Motor neuron (in vitro differentiated cells): ENCODE data around the gene CELA3B. TPM values are rescaled to one million over a fixed set of nuclear protein-coding genes. Genes with fewer than 3 reads are reported as not detected.
A peak's percentile ranks its signal among the peaks of the same experiment; 100 is the strongest.
"Not testable (repeated sequence)": the region's sequence is repeated elsewhere in the genome, so short reads cannot be mapped to it uniquely, and the experiment has no call there.

Experiments
- ATAC-seq, 8 experiments: fragments of 200-7000 bp; cut with Tn5 transposase; replicated peaks in 6 of 8; 2 replicates each; pipeline ENCODE4 v1.8.0; 2021; ENCODE audit warnings: mild to moderate bottlenecking in 8 of 8, moderate library complexity in 8 of 8
- H3K27ac ChIP-seq, 2 donors: fragments of 250-450 bp; sonication (Bioruptor Pico); 2 replicates each; pipeline ENCODE4 v1.9.0; 2021; ENCODE audit warnings: antibody characterized with exemption in 2 of 2, mild to moderate bottlenecking in 2 of 2, moderate library complexity in 1 of 2
- H3K4me1 ChIP-seq, 2 donors: fragments of 250-450 bp; sonication (Bioruptor Pico); replicated peaks in 1 of 2; 2 replicates each; pipeline ENCODE4 v1.6.1; 2021; ENCODE audit warnings: antibody characterized with exemption in 2 of 2, mild to moderate bottlenecking in 2 of 2, moderate library complexity in 1 of 2
- H3K4me3 ChIP-seq, 5 donors: fragments of 250-450 bp; sonication (Bioruptor Pico); 2 replicates each; pipeline ENCODE4 v1.9.0; 2021; ENCODE audit warnings: antibody characterized with exemption in 5 of 5, mild to moderate bottlenecking in 5 of 5, moderate library complexity in 4 of 5
- WGBS, 10 experiments: fragments of 450-650 bp; shearing (Covaris generic); methylation state at CpG; one replicate each; pipeline ENCODE4 v1.0.0; 2022; 5-methylcytosine and 5-hydroxymethylcytosine counted together
- in situ Hi-C, 9 experiments: fragments of 400-800 bp; cut with MboI; loops; one replicate each; pipeline ENCODE4 v1.15.0; 2021; ENCODE audit warnings: low sequenced_read_pairs in 9 of 9, low pct_unique_long_range_greater_than_20kb in 2 of 9; ENCODE audit not compliant: unreplicated experiment in 9 of 9
- total RNA-seq, 8 experiments: library from RNA; unstranded; fragments of 300-600 nt; gene quantifications; 2 replicates each; pipeline versions ENCODE4 v1.2.3 to v1.2.4, GENCODE V29; 2022

The CELA3B gene
- total RNA-seq, 8 experiments from 2014 or later, result not detected

GRCh38 chr1:21994716-21995115 is 17.9 kb downstream of the CELA3B start:
- WGBS, 10 experiments, result 54 to 100% (median 95%) methylated on average over 1 to 8 of the region's 8 CpGs; no CpG with 5 or more reads in 3 of the 10 experiments
- ATAC-seq, H3K4me1 ChIP-seq, H3K27ac ChIP-seq, H3K4me3 ChIP-seq, in situ Hi-C loops: not testable (repeated sequence)

GRCh38 chr1:21996663-21996970 is 19.8 kb downstream of the CELA3B start:
- ATAC-seq, result peak in 2 of 8 experiments; percentile 13 to 39
- H3K27ac ChIP-seq, in situ Hi-C loops, H3K4me1 ChIP-seq, H3K4me3 ChIP-seq: not testable (repeated sequence)
- no CpG with 5 or more reads among the region's 3 CpGs for WGBS, 10 experiments

GRCh38 chr1:21997891-21998623 is 21.2 kb downstream of the CELA3B start:
- in situ Hi-C loops, H3K4me1 ChIP-seq, ATAC-seq, H3K27ac ChIP-seq, H3K4me3 ChIP-seq: not testable (repeated sequence)
- 33 to 93% (median 80%) methylated on average over 1 to 8 of the region's 9 CpGs; no CpG with 5 or more reads in 3 of the 10 experiments for WGBS, 10 experiments

- in situ Hi-C loops, H3K4me1 ChIP-seq, ATAC-seq, H3K27ac ChIP-seq, H3K4me3 ChIP-seq: not testable (repeated sequence)
- 68 to 100% (median 80%) methylated on average over 1 to 3 of the region's 15 CpGs; no CpG with 5 or more reads in 7 of the 10 experiments for WGBS, 10 experiments
Observed at GRCh38 chr1:21998624-21999294, 21.9 kb downstream of the CELA3B start.

- H3K27ac ChIP-seq, H3K4me1 ChIP-seq, H3K4me3 ChIP-seq, in situ Hi-C loops: not testable (repeated sequence)
- peak in 1 of 8 experiments; percentile 71 for ATAC-seq
- WGBS, 10 experiments, result 20 to 90% (median 71%) methylated on average over 1 to 6 of the region's 7 CpGs; no CpG with 5 or more reads in 5 of the 10 experiments
Observed at GRCh38 chr1:21999645-22000044, 22.8 kb downstream of the CELA3B start.

- 0 to 83% (median 73%) methylated on average over 1 to 4 of the region's 5 CpGs; no CpG with 5 or more reads in 7 of the 10 experiments for WGBS, 10 experiments
- H3K27ac ChIP-seq, result no peak within 1 kb of the TSS
Observed at GRCh38 chr1:22001409-22001808, 24.6 kb downstream of the CELA3B start, which contains the start of gene CELA3A. Gene CELA3A, plus strand, starts transcription at chr1:22001657. Its CDS starts 18 bp downstream, at chr1:22001675.

GRCh38 chr1:22002461-22002860 is 25.6 kb downstream of the CELA3B start:
- H3K27ac ChIP-seq, H3K4me1 ChIP-seq, in situ Hi-C loops, H3K4me3 ChIP-seq, ATAC-seq: not testable (repeated sequence)
- no CpG with 5 or more reads among the region's 5 CpGs for WGBS, 10 experiments

More at GRCh38 chr1:22001409-22001808, 24.6 kb downstream of the CELA3B start, which contains the start of gene CELA3A:
- H3K4me1 ChIP-seq, result no peaks in the 10 kb centered on the region
- no peak for ATAC-seq
- in situ Hi-C loops, result no loop called here
- H3K4me3 ChIP-seq, result no peak within 1 kb of the TSS

GRCh38 chr1:22002875-22003274 is 26.1 kb downstream of the CELA3B start:
- H3K4me1 ChIP-seq, in situ Hi-C loops: not testable (repeated sequence)

GRCh38 chr1:22003959-22004358 is 27.1 kb downstream of the CELA3B start:
- 57 to 100% (median 83%) methylated on average over 1 of the region's 3 CpGs; no CpG with 5 or more reads in 5 of the 10 experiments for WGBS, 10 experiments
- H3K4me3 ChIP-seq, in situ Hi-C loops, ATAC-seq, H3K4me1 ChIP-seq, H3K27ac ChIP-seq: not testable (repeated sequence)

More at GRCh38 chr1:22002875-22003274, 26.1 kb downstream of the CELA3B start:
- H3K4me3 ChIP-seq, ATAC-seq, H3K27ac ChIP-seq: not testable (repeated sequence)
- WGBS, 10 experiments, result 60 to 91% (median 80%) methylated on average over 1 to 4 of the region's 8 CpGs; no CpG with 5 or more reads in 3 of the 10 experiments

GRCh38 chr1:22005261-22006149 is 28.7 kb downstream of the CELA3B start:
- peak in 6 of 8 experiments; percentile 8 to 96 (median 54) for ATAC-seq
- H3K27ac ChIP-seq, H3K4me3 ChIP-seq, H3K4me1 ChIP-seq, in situ Hi-C loops: not testable (repeated sequence)
- WGBS, 10 experiments, result 0 to 89% (median 70%) methylated on average over 2 to 14 of the region's 18 CpGs; no CpG with 5 or more reads in 3 of the 10 experiments

- H3K4me1 ChIP-seq, H3K27ac ChIP-seq, H3K4me3 ChIP-seq, in situ Hi-C loops: not testable (repeated sequence)
- ATAC-seq, result peak in 5 of 8 experiments; percentile 83 to 97 (median 86)
- WGBS, 10 experiments, result 0 to 40% methylated on average over 1 of the region's 13 CpGs; no CpG with 5 or more reads in 8 of the 10 experiments
Observed at GRCh38 chr1:22006736-22007135, 29.9 kb downstream of the CELA3B start.

GRCh38 chr1:22007262-22007661 is 30.4 kb downstream of the CELA3B start:
- H3K4me3 ChIP-seq, H3K4me1 ChIP-seq, in situ Hi-C loops, H3K27ac ChIP-seq: not testable (repeated sequence)
- ATAC-seq, result peak in 2 of 8 experiments; percentile 9 to 13
- WGBS, 10 experiments, result 79 to 80% methylated on average over 2 to 4 of the region's 10 CpGs; no CpG with 5 or more reads in 8 of the 10 experiments
